Right ventricle myocardium superior (tissue), 1 donor: ENCODE data around the gene NFATC2. TPM values are rescaled to one million over a fixed set of nuclear protein-coding genes. Genes with fewer than 3 reads are reported as not detected.

Experiments
- ATAC-seq: fragments of 200-7000 bp; cut with Tn5 transposase; one replicate; pipeline ENCODE4 v1.9.1; 2020; ENCODE audit warnings: mild to moderate bottlenecking; ENCODE audit not compliant: poor library complexity
- DNase-seq: peaks from one replicate; pipeline ENCODE4 v3.0.0-alpha.2; 2020
- intact Hi-C: fragments of 100-400 bp; cut with DNase I; formaldehyde crosslinking; loops from one replicate; pipeline ENCODE4 v1.11.2; 2022
- total RNA-seq: library from RNA; stranded (reverse); fragmentation: NEBNext Ultra II Directional; extraction: Animal tissue kit (Norgen Biotek cat#: 25700); gene quantifications from one replicate; pipeline ENCODE4 v1.2.1, GENCODE V29; 2021
- donor health status: DM: no; HTN: yes; CAD: no; lungs with severe emphysema.

Gene NFATC2
- total RNA-seq, 1 donor from 2014 or later, result 2.0 TPM

GRCh38 chr20:51432251-51432784 lies 110.2 kb downstream of the NFATC2 start:
- DNase-seq, result no peak
- intact Hi-C loops, result no loop called here
- no peak for ATAC-seq

DNA sequence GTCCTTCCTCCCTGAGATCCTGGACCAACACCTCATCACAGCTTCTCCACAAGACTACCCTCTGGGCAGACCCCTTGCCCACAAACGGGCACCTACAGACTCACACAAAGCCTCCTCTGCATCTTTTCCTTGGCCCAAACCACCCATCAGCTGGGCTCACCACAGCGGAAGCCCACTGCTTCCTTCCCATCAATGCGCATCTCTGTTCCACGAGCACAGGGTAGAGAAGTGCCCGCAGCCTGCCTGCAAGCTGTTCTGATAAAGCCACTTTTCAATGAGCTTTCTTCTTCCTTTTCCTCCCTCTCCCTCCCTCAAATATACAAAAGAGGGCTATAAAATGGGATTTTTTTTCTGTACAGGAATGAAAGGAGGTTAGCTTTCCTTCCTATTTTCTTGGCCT lies 111.2 kb downstream of the NFATC2 start:
- DNase-seq (no peak), ATAC-seq (no peak)
- intact Hi-C loops, result no loop called here

- ATAC-seq (peak; percentile 50), DNase-seq (no peak)
- intact Hi-C loops, result no loop called here
Observed at GRCh38 chr20:51430198-51430950, 112.1 kb downstream of the NFATC2 start.

- ATAC-seq (no peak), DNase-seq (no peak)
- intact Hi-C loops, result no loop called here
Observed at GRCh38 chr20:51429696-51430095, 112.8 kb downstream of the NFATC2 start.

- no peak for DNase-seq
- ATAC-seq, result peak; percentile 20
- intact Hi-C loops, result no loop called here
Observed at GRCh38 chr20:51429144-51429482, 113.4 kb downstream of the NFATC2 start.

DNA sequence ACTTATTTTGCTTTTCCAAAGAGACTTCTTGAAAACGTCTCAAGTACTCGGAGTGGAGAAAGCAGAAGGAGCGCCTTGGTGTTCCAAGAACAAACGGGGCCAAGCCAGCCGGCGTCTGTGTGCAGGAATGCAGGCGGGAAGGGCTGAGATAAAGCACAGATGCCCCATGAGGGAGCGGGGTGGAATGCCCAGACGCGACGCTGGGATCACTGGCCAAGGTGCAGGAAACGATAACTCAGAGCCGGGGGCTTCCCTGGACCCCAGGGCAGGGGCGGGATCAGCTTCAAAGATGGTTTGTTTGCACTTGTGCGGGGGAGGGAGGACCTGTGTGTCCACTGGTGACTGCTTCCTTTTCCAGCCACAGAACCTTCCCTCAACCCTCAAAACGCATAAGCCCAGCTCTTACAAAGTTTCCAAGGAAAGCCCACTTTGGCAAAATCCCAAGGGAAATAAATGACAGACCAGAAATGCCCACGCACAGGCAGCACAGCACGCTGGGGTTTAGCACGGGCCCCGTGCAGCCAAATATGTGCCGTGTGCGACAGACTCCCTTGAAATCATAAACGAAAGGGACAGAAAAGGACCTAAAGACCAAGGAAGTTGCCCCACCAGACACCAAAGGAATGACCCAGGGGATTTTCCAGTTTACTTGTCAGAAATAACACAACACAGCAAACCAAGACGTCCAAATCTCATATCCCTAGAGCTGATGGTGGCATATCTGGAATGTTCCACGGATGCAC lies 113.9 kb downstream of the NFATC2 start:
- DNase-seq, result peak; percentile 72
- ATAC-seq, result peak; percentile 78
- intact Hi-C loops, result no loop called here

GRCh38 chr20:51427651-51428291 lies 114.7 kb downstream of the NFATC2 start:
- ATAC-seq, result no peak
- DNase-seq, result no peak
- intact Hi-C loops, result no loop called here

GRCh38 chr20:51426718-51427650 lies 115.5 kb downstream of the NFATC2 start:
- intact Hi-C loops, result no loop called here
- DNase-seq (no peak), ATAC-seq (no peak)

DNA sequence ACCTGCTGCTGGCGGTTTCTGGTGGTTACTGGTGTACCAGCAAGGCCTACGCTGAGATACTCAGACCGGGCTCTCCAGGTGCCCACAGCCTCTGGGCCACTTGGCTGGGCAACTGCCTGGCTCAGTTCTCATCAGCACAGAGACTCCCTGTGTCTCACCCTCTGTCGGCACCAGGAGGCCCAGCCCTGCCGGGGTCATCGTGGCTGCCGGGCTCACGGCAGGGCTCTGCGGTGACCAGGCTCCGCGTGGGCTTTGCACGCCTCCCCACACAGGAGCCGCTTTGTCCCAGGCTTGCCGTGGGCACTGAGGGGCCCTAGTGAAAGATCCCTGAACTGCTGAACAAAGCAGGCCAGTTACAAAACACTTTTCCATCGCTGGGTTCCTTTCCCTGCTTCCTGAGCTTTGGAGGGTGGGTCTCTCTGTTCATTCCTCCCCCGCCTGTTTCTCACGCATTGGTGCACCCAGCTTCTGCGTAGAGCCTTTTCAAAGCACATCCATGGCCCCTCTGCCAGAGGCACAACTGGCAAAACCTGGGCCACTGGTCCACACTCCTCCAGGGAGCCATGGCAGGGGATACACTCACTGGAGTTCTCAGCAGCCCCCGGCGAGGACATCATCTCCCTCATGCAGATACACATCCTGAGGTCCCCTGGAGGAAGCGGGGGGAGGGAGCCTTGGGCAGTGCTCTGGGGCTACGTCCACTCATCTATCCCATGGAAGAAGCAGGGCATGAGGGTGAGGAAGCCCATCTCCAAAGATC lies 117.0 kb downstream of the NFATC2 start:
- intact Hi-C loops, result no loop called here
- ATAC-seq (no peak), DNase-seq (no peak)

DNA sequence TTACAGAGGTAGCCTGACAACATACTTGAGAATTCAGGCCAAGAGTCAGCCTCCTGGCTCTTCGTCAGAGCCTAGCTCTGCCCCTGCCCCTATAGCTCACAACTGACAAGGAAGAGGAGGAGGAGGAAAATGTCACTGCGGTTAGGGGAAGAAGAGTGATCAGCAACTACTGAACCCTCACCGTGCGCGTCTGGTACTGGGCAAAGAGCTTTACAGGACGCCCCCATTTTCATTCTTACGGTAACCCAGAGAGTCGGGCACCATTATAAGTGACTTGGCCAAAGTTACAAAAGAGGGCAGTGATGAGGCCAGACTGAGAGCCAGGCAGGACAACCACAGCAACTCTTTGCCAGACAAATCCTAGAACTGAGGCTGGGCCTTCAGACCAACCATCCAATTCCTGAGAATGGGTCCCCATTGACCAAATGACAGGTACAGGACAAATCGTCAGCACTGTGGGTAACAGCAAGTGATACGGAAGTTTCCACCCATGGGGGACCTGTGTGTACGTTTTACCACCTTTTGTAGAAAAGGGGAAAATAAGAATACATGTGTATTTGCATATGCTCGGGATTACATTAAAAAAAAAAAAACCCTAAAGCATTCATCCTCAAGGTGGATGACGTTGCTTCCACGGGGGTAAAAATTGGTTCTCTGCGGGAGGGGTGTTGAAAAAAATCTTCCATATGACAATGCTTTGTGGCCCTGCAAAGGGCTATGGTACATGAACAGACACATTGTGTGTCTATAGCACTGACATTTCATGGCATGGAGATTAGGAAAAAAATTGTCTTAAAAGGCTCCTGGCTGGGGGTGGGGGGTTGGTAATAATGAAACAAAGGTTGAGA lies 118.0 kb downstream of the NFATC2 start:
- ATAC-seq (no peak), DNase-seq (no peak)
- intact Hi-C loops, result no loop called here

DNA sequence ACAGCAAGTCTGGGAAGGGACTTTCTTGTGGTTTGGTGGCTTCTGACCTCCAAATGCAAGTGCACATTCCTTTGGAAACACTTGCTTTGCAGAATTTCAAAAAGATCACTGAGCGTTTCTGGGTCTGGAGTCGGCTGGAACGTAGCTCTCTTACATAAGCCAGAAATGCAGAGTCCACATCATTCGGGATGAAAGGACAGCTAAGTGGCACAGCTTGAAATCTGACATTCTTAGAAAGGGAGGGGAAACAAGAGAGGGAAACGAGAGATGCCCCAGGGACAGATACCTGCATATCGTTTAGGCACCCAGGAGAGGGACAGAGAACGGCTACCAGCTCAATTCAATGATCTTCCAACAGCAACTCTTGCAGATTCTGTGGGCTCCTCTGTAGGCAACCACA lies 118.7 kb downstream of the NFATC2 start:
- intact Hi-C loops, result no loop called here
- ATAC-seq, result no peak
- no peak for DNase-seq

- ATAC-seq, result no peak
- intact Hi-C loops, result no loop called here
- no peak for DNase-seq
Observed at GRCh38 chr20:51423290-51423667, 119.2 kb downstream of the NFATC2 start.

DNA sequence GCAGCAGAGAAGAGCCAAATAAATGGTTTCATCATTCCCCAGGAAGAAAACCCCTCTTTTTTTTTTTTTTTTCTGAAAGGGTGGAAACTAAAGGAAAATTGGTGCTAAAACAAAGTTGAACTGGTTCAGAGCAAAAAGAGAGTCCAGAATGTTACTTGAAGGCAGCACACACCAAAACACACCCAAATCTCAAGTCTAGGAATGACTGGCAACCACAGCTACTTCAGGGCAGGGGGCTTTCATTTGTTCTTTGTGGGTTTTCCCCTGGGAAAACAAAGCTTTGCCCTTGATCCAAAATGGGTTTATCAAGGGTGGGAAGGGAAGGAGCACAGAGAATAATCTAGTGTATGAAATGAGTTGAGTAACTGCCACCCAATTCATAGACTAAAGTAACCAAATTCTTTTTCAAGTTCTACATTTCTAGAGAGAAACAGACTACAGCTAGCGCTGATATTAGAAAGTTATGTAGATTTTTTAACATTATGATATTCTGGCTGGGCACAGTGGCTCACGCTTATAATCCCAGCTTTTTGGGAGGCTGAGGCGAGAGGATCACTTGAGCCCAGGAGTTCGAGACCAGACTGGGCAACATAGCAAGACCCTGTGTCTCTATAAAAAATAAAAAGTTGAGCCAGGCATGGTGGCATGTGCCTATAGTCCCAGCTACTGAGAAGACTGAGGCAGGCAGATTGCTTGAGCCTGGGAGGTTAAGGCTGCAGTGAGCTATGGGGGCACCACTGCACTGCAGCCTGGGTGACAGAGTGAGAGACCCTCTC lies 119.8 kb downstream of the NFATC2 start:
- intact Hi-C loops, result no loop called here
- ATAC-seq (no peak), DNase-seq (no peak)

DNA sequence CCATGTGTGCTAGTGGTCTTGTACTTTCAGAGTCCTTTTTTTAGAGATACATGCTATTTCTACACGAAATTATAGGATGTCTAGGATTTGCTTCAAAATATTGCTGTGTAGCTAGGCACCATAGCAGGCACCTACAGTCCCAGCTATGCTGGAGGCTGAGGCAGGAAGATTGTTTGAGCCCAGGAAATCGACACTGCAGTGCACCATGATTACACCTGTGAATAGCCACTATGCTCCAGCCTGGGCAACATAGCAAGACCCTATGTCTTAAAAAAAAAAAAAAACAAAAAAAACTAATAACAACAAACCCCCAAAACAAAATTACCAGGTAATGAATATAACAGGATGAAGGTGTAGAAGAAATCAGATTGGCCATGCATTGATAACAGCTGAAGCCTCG lies 121.7 kb downstream of the NFATC2 start:
- ATAC-seq, result no peak
- intact Hi-C loops, result no loop called here
- no peak for DNase-seq

- DNase-seq, result no peak
- intact Hi-C loops, result no loop called here
- no peak for ATAC-seq
Observed at GRCh38 chr20:51420111-51420510, 122.4 kb downstream of the NFATC2 start.

DNA sequence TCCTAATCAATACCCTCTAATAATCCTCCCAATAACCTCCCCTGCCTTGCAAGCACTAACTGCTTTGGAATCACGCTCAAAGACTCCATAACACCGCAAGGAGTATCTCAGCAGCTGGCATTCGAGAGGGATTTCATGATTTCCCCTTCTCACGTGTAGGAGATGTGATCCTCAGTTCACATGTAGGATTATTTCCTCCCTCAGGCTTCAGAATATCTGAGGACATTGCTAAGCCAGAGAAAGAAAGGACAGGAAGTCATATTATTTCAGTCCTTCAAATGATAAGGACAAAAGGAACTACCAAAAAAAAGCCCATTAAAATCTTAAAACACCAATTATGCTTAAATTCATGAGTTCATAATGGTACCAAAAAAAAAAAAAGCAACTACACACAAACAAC lies 122.9 kb downstream of the NFATC2 start:
- ATAC-seq (no peak), DNase-seq (no peak)
- intact Hi-C loops, result no loop called here

- ATAC-seq (no peak), DNase-seq (no peak)
- intact Hi-C loops, result no loop called here
Observed at GRCh38 chr20:51419231-51419630, 123.3 kb downstream of the NFATC2 start.
